AG08395 (cell line): Measurements from ENCODE around the gene DHX30.
"Not testable (repeated sequence)": the region's sequence is repeated elsewhere in the genome, so short reads cannot be mapped to it uniquely, and the experiment has no call there.

Source experiments
- DNase-seq: peaks from one replicate; pipeline ENCODE4 v3.0.0; 2012; ENCODE audit warnings: mixed read lengths, low spot score

The DHX30 gene

GRCh38 chr3:47813551-47814177, 10.7 kb downstream of the DHX30 start:
- DNase-seq = no peak

GRCh38 chr3:47817609-47818008, 14.7 kb downstream of the DHX30 start:
- no peak for DNase-seq

- DNase-seq = peak; percentile 97
Observed at GRCh38 chr3:47824541-47825473, 21.9 kb downstream of the DHX30 start.

DNA sequence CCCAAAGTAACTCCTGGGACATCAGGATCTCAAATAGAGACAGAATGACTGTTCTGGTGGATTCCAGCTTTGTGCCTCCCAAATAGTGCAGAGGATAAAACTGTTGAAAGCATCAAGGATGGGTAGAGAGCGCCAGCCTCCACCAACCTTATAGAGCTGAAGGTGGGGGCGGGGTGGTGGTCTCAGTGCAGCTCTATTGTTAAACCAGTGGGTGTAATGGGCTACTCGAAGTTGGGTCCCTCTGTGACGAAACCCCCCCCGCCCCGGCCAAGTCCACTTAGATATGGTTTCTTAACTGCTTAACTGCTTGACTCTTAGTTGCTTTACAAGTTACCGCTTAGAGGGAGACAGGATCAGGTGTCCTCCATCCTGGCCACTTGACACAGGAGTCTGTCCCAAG, 22.7 kb downstream of the DHX30 start:
- DNase-seq = no peak

- DNase-seq = not testable (repeated sequence)
Observed at GRCh38 chr3:47829482-47829881, 26.5 kb downstream of the DHX30 start.

GRCh38 chr3:47836986-47837385, 34.0 kb downstream of the DHX30 start:
- no peak for DNase-seq

DNA sequence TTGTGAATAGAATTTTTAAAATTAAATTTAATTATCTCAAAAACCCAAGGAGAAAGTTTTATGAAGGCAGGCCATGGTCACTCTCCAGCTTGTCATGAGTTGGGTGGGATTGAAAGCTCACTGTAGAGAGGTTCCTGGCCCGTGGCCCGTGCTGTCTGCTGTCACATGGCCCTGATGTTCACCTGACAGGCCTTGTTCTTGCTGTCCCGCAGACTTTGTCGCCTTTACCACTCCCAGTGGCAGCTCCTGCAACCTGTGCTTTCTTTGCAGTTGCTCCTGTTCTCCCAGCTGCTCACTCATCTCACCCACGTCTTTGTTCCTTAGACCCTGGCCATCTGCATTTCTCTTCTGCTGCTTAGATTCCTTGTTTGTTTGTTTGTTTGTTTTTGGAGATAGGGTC, 35.6 kb downstream of the DHX30 start:
- no peak for DNase-seq

DNA sequence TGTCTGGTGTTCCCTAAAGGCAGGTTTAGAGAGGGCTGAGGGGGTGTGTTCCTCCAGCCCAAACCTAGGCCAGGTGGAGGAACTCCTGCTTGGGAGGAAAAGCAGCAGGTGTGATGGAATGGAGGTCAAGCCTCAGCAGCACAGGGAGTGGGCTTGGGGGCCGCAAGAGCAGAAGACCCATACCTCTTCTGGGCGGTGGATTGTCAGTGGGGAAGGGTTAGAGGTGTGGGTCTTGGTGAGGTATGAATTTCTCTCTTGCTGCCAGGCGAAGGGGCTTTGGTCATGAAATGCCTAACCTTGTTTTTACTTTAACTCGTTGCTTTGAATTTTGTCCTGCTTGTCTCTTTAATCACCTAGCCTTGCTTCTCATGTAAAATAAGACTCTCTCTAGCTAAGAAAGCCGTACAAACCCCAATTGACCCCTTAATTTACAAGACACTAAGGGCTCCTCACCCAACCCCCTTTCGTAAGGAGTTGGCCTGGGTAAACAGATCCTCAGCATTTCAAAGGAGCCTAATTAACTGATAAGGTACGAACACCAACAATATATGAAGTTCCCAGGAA, 38.9 kb downstream of the DHX30 start:
- no peak for DNase-seq

GRCh38 chr3:47846186-47846879, 43.4 kb downstream of the DHX30 start:
- DNase-seq = no peak

GRCh38 chr3:47846880-47847248, 43.9 kb downstream of the DHX30 start:
- no peak for DNase-seq

DNA sequence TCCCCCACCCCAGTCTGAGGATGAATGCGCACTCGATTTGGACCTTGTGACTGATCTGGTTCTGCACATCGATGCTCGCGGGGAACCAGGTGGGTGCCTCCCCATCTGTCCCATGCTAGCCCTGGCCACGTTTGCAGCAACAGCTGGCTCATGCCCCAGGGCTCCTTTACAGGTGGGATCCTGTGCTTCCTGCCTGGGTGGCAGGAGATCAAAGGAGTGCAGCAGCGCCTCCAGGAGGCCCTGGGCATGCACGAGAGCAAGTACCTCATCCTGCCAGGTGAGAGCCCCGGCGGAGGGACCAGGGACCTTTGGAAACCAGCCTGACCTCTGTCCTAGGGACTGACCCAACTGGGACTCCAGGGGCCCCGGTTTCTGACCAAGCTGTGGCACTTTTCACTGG, 44.3 kb downstream of the DHX30 start:
- no peak for DNase-seq

DNA sequence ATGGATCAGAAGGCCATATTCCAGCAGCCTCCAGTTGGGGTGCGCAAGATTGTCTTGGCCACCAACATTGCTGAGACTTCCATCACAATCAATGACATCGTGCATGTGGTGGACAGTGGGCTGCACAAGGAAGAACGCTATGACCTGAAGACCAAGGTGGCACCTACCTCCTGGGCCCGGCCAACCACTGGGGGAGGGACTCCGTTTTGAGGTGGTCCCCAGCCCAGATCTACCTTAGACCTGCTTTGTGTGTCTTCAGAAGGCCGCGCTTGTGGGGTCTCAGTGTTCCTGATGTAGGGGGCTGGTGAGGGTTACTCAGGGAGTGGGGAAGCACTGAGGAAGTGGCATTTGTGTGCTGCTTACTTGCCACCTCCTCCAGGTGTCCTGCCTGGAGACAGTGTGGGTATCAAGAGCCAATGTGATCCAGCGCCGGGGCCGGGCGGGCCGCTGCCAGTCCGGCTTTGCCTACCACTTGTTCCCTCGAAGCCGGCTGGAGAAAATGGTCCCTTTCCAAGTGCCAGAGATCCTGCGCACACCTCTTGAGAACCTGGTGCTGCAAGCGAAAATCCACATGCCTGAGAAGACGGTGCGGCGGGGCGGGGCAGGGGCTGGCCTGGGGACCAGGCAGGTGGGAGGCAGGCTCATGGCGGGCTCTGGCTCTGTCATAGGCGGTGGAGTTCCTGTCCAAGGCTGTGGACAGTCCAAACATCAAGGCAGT, 45.0 kb downstream of the DHX30 start:
- no peak for DNase-seq

GRCh38 chr3:47848599-47849117, 45.7 kb downstream of the DHX30 start:
- no peak for DNase-seq

DNA sequence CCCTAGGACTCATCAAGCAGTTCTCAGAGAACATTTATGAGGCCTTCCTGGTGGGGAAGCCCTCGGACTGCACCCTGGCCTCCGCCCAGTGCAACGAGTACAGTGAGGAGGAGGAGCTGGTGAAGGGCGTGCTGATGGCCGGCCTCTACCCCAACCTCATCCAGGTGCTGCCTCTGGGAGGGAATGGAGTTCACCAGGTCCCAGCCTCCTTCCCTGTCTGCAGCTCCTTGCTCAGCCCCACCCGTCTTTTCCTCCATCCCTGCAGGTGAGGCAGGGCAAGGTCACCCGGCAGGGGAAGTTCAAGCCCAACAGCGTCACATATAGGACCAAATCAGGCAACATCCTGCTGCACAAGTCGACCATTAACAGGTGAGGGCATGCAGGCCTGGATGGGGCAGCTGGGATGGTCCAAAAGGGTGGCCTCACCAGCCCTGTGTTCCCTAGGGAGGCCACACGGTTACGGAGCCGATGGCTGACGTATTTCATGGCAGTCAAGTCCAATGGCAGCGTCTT, 46.3 kb downstream of the DHX30 start:
- no peak for DNase-seq

- peak; percentile 46 for DNase-seq
Observed at GRCh38 chr3:47849699-47850563, 47.0 kb downstream of the DHX30 start.

- no peak for DNase-seq
Observed at GRCh38 chr3:47850564-47851410, 47.8 kb downstream of the DHX30 start.

GRCh38 chr3:47851888-47852603, 49.1 kb downstream of the DHX30 start:
- no peak for DNase-seq
